Neutrophil (primary cell): ENCODE measurements around the gene TMEM201.

ENCODE experiments used
- H3K27ac ChIP-seq: fragments of 200-600 bp; sonication (generic); 2 replicates; pipeline ENCODE4 v1.5.1; 2016; ENCODE audit warnings: mild to moderate bottlenecking, moderate library complexity
- H3K27me3 ChIP-seq: fragments of 200-600 bp; sonication (generic); 2 replicates; pipeline ENCODE4 v1.6.0; 2016; ENCODE audit warnings: mild to moderate bottlenecking
- H3K36me3 ChIP-seq: fragments of 200-600 bp; sonication (generic); 2 replicates; pipeline ENCODE4 v1.5.1; 2017
- H3K4me1 ChIP-seq, 2 experiments: fragments of 200-600 bp in 1 of 2; sonication (generic) in 1 of 2; 1 replicate in 1 of 2; 2 replicates in 1 of 2; pipeline versions ENCODE4 v1.5.1 to v1.6.1; 2013 to 2016; ENCODE audit warnings: low read depth in 1 of 2, low read length in 1 of 2, mild to moderate bottlenecking in 1 of 2, moderate library complexity in 1 of 2; ENCODE audit not compliant: control insufficient read depth in 1 of 2, insufficient read depth in 1 of 2
- H3K4me3 ChIP-seq, 2 experiments: fragments of 200-600 bp in 1 of 2; sonication (generic) in 1 of 2; 1 replicate in 1 of 2; 2 replicates in 1 of 2; pipeline ENCODE4 v1.5.1; 2013 to 2016; ENCODE audit warnings: low read depth in 1 of 2, low read length in 1 of 2, mild to moderate bottlenecking in 1 of 2, moderate library complexity in 1 of 2
- H3K9me3 ChIP-seq: fragments of 200-600 bp; sonication (generic); 2 replicates; pipeline ENCODE4 v1.5.1; 2016
- TF ChIP-seq, protein P1 (sequence below): fragments of 200-600 bp; sonication (generic); IDR thresholded peaks from 2 replicates; pipeline ENCODE4 v1.5.1; 2016; ENCODE audit warnings: antibody characterized with exemption

The TMEM201 gene

GRCh38 chr1:9590945-9591668 is 2.4 kb downstream of the TMEM201 start:
- Histone ChIP-seq H3K9me3 (no peaks in the 10 kb centered on the region), H3K36me3 (no peaks in the 10 kb centered on the region), H3K27me3 (peaks cover 13% of the 10 kb centered on the region), H3K4me1 (peaks cover 20% of the 10 kb centered on the region in 2 experiments), H3K4me3 (no peak overlapping the region), H3K27ac (no peak overlapping the region)
- TF ChIP-seq, protein P1, sequence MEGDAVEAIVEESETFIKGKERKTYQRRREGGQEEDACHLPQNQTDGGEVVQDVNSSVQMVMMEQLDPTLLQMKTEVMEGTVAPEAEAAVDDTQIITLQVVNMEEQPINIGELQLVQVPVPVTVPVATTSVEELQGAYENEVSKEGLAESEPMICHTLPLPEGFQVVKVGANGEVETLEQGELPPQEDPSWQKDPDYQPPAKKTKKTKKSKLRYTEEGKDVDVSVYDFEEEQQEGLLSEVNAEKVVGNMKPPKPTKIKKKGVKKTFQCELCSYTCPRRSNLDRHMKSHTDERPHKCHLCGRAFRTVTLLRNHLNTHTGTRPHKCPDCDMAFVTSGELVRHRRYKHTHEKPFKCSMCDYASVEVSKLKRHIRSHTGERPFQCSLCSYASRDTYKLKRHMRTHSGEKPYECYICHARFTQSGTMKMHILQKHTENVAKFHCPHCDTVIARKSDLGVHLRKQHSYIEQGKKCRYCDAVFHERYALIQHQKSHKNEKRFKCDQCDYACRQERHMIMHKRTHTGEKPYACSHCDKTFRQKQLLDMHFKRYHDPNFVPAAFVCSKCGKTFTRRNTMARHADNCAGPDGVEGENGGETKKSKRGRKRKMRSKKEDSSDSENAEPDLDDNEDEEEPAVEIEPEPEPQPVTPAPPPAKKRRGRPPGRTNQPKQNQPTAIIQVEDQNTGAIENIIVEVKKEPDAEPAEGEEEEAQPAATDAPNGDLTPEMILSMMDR: no peak

- Histone ChIP-seq H3K4me3 (no peak overlapping the region), H3K9me3 (no peaks in the 10 kb centered on the region), H3K4me1 (peaks cover 20% of the 10 kb centered on the region in 2 experiments), H3K27ac (no peak overlapping the region), H3K36me3 (peaks cover under 1% of the 10 kb centered on the region), H3K27me3 (peaks cover 13% of the 10 kb centered on the region)
- TF ChIP-seq, protein P1: no peak
Observed at GRCh38 chr1:9591669-9592509, 3.2 kb downstream of the TMEM201 start.

DNA sequence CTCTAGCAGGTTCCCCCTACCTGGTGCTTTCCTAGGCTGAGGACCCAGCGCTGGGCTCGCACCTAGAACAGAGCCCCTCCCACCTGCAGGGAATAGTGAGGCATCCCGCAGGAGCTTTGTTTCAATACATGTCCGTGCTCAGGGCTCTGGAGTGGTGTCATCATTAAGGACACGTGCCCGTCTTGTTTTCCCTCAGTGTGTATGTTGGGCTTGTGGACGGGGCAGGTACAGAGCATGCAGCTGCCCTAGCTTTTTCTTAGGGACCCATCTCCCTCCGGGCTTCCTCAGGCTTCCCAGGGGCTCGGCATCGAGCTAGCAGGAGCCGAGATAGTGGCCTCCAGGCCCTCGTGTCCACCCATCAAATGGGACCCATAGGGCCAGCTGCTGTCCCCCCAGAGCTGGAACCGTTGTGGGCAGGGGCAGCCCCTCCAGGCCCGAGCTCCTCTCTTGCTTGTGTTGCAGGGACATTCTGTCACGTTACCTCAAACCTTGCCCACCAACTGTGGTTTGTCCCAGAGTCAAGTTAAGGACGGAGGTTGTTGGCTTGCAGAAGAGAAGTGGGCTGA is 3.9 kb downstream of the TMEM201 start:
- no peak overlapping the region for H3K27ac ChIP-seq
- no peak overlapping the region for H3K4me3 ChIP-seq
- H3K9me3 ChIP-seq: no peaks in the 10 kb centered on the region
- peaks cover 5% of the 10 kb centered on the region for H3K36me3 ChIP-seq
- H3K27me3 ChIP-seq: peaks cover 13% of the 10 kb centered on the region
- peaks cover 20% of the 10 kb centered on the region in 2 experiments for H3K4me1 ChIP-seq
- TF ChIP-seq, protein P1: no peak

- no peak overlapping the region for H3K4me3 ChIP-seq
- TF ChIP-seq, protein P1: no peak
- H3K4me1 ChIP-seq: peaks cover 18 to 19% of the 10 kb centered on the region in 2 experiments
- H3K27ac ChIP-seq: no peak overlapping the region
- H3K36me3 ChIP-seq: peaks cover 5% of the 10 kb centered on the region
- no peaks in the 10 kb centered on the region for H3K9me3 ChIP-seq
- peaks cover 13% of the 10 kb centered on the region for H3K27me3 ChIP-seq
Observed at GRCh38 chr1:9593147-9593491, 4.4 kb downstream of the TMEM201 start.

DNA sequence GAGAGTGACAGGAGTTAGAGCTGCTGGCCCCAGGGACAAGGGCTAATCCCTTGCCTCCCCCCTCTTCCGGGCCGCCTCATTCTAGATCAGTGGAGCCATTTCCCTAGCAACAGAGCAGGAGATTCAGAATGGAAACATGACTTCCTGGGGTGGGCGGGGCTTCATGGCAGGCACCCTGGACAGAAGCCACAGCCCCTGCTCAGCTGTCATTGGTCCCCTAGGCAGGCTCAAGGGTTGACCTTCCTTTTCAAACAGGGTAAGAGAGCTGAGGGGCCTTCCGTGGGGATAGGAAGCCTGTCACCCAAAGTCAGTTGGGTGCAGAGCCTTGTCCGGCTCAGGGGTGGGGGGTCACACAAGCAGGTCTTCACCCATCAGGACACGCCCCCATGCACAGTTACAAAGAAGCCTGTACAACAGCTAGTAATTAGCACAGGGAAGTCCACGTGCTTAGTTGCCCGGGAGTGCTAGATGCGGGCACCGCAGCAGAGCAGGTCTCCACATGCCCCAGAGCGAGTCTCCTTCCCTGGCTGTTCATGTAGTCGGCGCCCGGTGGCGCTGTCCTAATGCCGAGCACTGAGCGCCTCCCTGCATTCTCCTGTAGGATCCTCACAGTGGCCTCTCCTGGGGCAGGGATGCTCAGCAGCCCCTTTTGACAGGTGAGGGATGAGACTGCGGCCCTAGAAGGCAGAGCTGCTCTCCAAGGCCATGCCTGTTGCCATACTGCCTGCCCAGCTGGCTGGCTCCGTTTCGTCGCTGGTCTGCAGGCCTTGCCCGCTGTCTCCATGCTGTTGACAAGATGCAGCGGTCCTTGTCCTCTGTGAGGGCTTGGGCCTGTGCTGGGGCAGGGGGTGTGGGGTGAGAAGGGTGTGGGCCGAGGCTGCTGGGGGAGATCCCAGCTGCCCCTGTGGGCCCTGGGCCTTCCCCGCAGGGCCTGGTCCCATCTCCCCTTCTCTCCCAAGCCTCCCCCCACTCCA is 5.1 kb downstream of the TMEM201 start:
- peaks cover 15 to 16% of the 10 kb centered on the region in 2 experiments for H3K4me1 ChIP-seq
- peaks cover 5% of the 10 kb centered on the region for H3K36me3 ChIP-seq
- no peaks in the 10 kb centered on the region for H3K9me3 ChIP-seq
- no peak overlapping the region for H3K27ac ChIP-seq
- H3K4me3 ChIP-seq: no peak overlapping the region
- TF ChIP-seq, protein P1: no peak
- H3K27me3 ChIP-seq: peaks cover 13% of the 10 kb centered on the region
